Hepatocyte (in vitro differentiated cells): ENCODE data around the gene GPR62.

Experiments used
- EZH2 ChIP-seq: fragments of 200-600 bp; sonication (generic); IDR thresholded peaks from 2 replicates; pipeline ENCODE4 v1.6.1; 2016; ENCODE audit warnings: antibody characterized with exemption, mild to moderate bottlenecking, borderline replicate concordance
- TF ChIP-seq, protein P1 (sequence below): fragments of 200-600 bp; sonication (generic); IDR thresholded peaks from 2 replicates; pipeline ENCODE4 v1.5.1; 2016; ENCODE audit warnings: antibody characterized with exemption, mild to moderate bottlenecking; ENCODE audit not compliant: poor library complexity

DNA sequence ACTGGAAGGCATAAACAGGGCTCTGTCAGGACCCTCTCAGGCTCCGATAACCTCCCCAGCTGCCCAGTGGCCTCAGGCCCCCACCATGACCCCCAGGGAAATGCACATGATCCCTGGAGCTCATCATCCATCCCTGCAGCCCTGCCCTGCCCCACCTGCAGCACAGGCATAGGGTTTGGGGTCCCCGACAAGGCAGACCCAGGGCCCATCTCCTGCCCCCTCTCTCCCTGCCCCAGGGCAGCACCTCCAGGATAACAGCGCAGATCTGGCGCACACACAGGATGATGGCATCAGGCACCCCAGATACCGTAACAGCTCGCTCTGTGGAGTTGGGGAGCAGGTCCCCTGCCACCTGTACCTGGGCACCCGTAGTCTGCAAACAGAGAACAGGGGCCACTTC, 4.5 kb downstream of the GPR62 start:
- TF ChIP-seq, protein P1, sequence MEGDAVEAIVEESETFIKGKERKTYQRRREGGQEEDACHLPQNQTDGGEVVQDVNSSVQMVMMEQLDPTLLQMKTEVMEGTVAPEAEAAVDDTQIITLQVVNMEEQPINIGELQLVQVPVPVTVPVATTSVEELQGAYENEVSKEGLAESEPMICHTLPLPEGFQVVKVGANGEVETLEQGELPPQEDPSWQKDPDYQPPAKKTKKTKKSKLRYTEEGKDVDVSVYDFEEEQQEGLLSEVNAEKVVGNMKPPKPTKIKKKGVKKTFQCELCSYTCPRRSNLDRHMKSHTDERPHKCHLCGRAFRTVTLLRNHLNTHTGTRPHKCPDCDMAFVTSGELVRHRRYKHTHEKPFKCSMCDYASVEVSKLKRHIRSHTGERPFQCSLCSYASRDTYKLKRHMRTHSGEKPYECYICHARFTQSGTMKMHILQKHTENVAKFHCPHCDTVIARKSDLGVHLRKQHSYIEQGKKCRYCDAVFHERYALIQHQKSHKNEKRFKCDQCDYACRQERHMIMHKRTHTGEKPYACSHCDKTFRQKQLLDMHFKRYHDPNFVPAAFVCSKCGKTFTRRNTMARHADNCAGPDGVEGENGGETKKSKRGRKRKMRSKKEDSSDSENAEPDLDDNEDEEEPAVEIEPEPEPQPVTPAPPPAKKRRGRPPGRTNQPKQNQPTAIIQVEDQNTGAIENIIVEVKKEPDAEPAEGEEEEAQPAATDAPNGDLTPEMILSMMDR, result no peak
- TF ChIP-seq EZH2, result no peak
